Upper lobe of left lung (tissue), 4 donors: ENCODE measurements around the gene RNH1.

Experiments
- CTCF ChIP-seq, 6 experiments: fragments of 450-650 bp in 4 of 6; fragments of 200-600 bp in 2 of 6; sonication (generic) in 2 of 6; IDR thresholded peaks; one replicate each; pipeline ENCODE4 v1.5.1; 2016 to 2019; ENCODE audit warnings: antibody characterized with exemption in 6 of 6
- EP300 ChIP-seq, 4 donors: sonication (generic); formaldehyde crosslinking; IDR thresholded peaks; one replicate each; pipeline ENCODE4 v1.5.1; 2017; ENCODE audit warnings: antibody characterized with exemption in 4 of 4, control low read depth in 2 of 4
- POLR2A ChIP-seq, 4 donors: fragments of 450-650 bp; IDR thresholded peaks; one replicate each; pipeline ENCODE4 v1.5.1; 2016 to 2017; ENCODE audit warnings: antibody characterized with exemption in 4 of 4, mild to moderate bottlenecking in 2 of 4
- POLR2AphosphoS5 ChIP-seq, 2 donors: sonication (generic); formaldehyde crosslinking; IDR thresholded peaks; one replicate each; pipeline ENCODE4 v1.5.1; 2017; ENCODE audit warnings: antibody characterized with exemption in 2 of 2

GRCh38 chr11:452203-452744 is 54.8 kb downstream of the RNH1 start:
- TF ChIP-seq CTCF (IDR thresholded peaks at IDR 0.05) (no peak), POLR2AphosphoS5 (IDR thresholded peaks at IDR 0.05) (no peak), POLR2A (IDR thresholded peaks at IDR 0.05) (no peak), EP300 (IDR thresholded peaks at IDR 0.05) (no peak)
